ENCODE measurements around the gene LYPLA2. TPM values are rescaled to one million over a fixed set of nuclear protein-coding genes. Genes with fewer than 3 reads are reported as not detected.

LYPLA2 gene
- total and polyA plus RNA-seq, 2 experiments from 2014 or later: 73.6 to 150 TPM

GRCh38 chr1:23748016-23748415 lies 42.9 kb upstream of the LYPLA2 start:
- no peak overlapping the region for H3K27ac ChIP-seq
- peaks cover 38% of the 10 kb centered on the region for H3K36me3 ChIP-seq
- H3K4me1 ChIP-seq (ENCODE audit: low read depth): peaks cover 13% of the 10 kb centered on the region
- no peak for TF ChIP-seq CTCF (IDR thresholded peaks at IDR 0.05; ENCODE audit: low read depth, low read length)
- H3K4me3 ChIP-seq: no peak overlapping the region
- no peaks in the 10 kb centered on the region for H3K27me3 ChIP-seq
- H3K9me3 ChIP-seq (ENCODE audit: low read depth): no peaks in the 10 kb centered on the region
- DNase-seq (ENCODE audit: low read depth in 1 of 2, low spot score in 1 of 2): no peak

GRCh38 chr1:23751050-23751814 lies 39.7 kb upstream of the LYPLA2 start:
- Histone ChIP-seq H3K27me3 (no peaks in the 10 kb centered on the region), H3K27ac (peak overlapping the region; percentile 73), H3K9me3 (ENCODE audit: low read depth) (no peaks in the 10 kb centered on the region), H3K4me3 (no peak overlapping the region), H3K4me1 (ENCODE audit: low read depth) (peaks cover 2% of the 10 kb centered on the region), H3K36me3 (peaks cover 66% of the 10 kb centered on the region)
- DNase-seq (ENCODE audit: low read depth in 1 of 2, low spot score in 1 of 2): peak; percentile 71 to 74
- TF ChIP-seq CTCF (IDR thresholded peaks at IDR 0.05; ENCODE audit: low read depth, low read length): peak; percentile 82

GRCh38 chr1:23751815-23752200 lies 39.1 kb upstream of the LYPLA2 start:
- H3K27ac ChIP-seq: no peak overlapping the region
- peaks cover 2% of the 10 kb centered on the region for H3K4me1 ChIP-seq (ENCODE audit: low read depth)
- H3K4me3 ChIP-seq: no peak overlapping the region
- H3K36me3 ChIP-seq: peaks cover 72% of the 10 kb centered on the region
- no peaks in the 10 kb centered on the region for H3K9me3 ChIP-seq (ENCODE audit: low read depth)
- no peak for DNase-seq (ENCODE audit: low read depth in 1 of 2, low spot score in 1 of 2)
- TF ChIP-seq CTCF (IDR thresholded peaks at IDR 0.05; ENCODE audit: low read depth, low read length): no peak
- H3K27me3 ChIP-seq: no peaks in the 10 kb centered on the region

- no peak for DNase-seq (ENCODE audit: low read depth in 1 of 2, low spot score in 1 of 2)
- Histone ChIP-seq H3K27ac (no peak overlapping the region), H3K4me1 (ENCODE audit: low read depth) (peaks cover under 1% of the 10 kb centered on the region), H3K27me3 (no peaks in the 10 kb centered on the region), H3K36me3 (peaks cover 81% of the 10 kb centered on the region), H3K9me3 (ENCODE audit: low read depth) (no peaks in the 10 kb centered on the region), H3K4me3 (no peak overlapping the region)
- no peak for TF ChIP-seq CTCF (IDR thresholded peaks at IDR 0.05; ENCODE audit: low read depth, low read length)
These were observed 38.0 kb upstream of the LYPLA2 start for GRCh38 chr1:23752909-23753308.

GRCh38 chr1:23756676-23757075 lies 34.3 kb upstream of the LYPLA2 start:
- no peak overlapping the region for H3K4me3 ChIP-seq
- H3K4me1 ChIP-seq (ENCODE audit: low read depth): peaks cover 11% of the 10 kb centered on the region
- no peaks in the 10 kb centered on the region for H3K27me3 ChIP-seq
- peak in 1 of 2 donors; percentile 43 for DNase-seq (ENCODE audit: low read depth in 1 of 2, low spot score in 1 of 2)
- H3K27ac ChIP-seq: no peak overlapping the region
- no peak for TF ChIP-seq CTCF (IDR thresholded peaks at IDR 0.05; ENCODE audit: low read depth, low read length)
- no peaks in the 10 kb centered on the region for H3K9me3 ChIP-seq (ENCODE audit: low read depth)
- peaks cover 76% of the 10 kb centered on the region for H3K36me3 ChIP-seq

All from cardiac muscle cell (in vitro differentiated cells and primary cell).